GM21528 (cell line): Measurements from ENCODE around the gene CLNK.

ENCODE experiments used
- ATAC-seq: cut with Tn5 transposase; IDR thresholded peaks from one replicate; pipeline ENCODE4 v1.9.1; 2021; ENCODE audit warnings: mild to moderate bottlenecking, moderate library complexity; ENCODE audit not compliant: unreplicated experiment, low FRiP score

Gene CLNK

GRCh38 chr4:10684631-10685030 is at the start of gene CLNK:
TSS of gene CLNK (minus strand) at chr4:10684768. CDS start at chr4:10667869, 16,899 bp downstream.
- ATAC-seq: peak; percentile 87

GRCh38 chr4:10733481-10734062 is 49.0 kb upstream of the CLNK start:
- ATAC-seq: no peak

GRCh38 chr4:10732914-10733415 is 48.4 kb upstream of the CLNK start:
- ATAC-seq: no peak

GRCh38 chr4:10732235-10732913 is 47.8 kb upstream of the CLNK start:
- no peak for ATAC-seq

GRCh38 chr4:10731690-10732089 is 47.1 kb upstream of the CLNK start:
- peak; percentile 26 for ATAC-seq

GRCh38 chr4:10731162-10731561 is 46.6 kb upstream of the CLNK start:
- no peak for ATAC-seq

GRCh38 chr4:10730590-10730989 is 46.0 kb upstream of the CLNK start:
- ATAC-seq: peak; percentile 58

- ATAC-seq: peak; percentile 51
Measured at GRCh38 chr4:10730019-10730418, 45.5 kb upstream of the CLNK start.

GRCh38 chr4:10729366-10729765 is 44.8 kb upstream of the CLNK start:
- ATAC-seq: no peak

GRCh38 chr4:10728016-10728415 is 43.4 kb upstream of the CLNK start:
- ATAC-seq: no peak

GRCh38 chr4:10727140-10727880 is 42.7 kb upstream of the CLNK start:
- ATAC-seq: no peak

- peak; percentile 93 for ATAC-seq
Measured at GRCh38 chr4:10722957-10723356, 38.4 kb upstream of the CLNK start.

GRCh38 chr4:10721616-10722015 is 37.0 kb upstream of the CLNK start:
- ATAC-seq: no peak

GRCh38 chr4:10716163-10716562 is 31.6 kb upstream of the CLNK start:
- no peak for ATAC-seq

- no peak for ATAC-seq
Measured at GRCh38 chr4:10715696-10716095, 31.1 kb upstream of the CLNK start.

- ATAC-seq: no peak
Measured at GRCh38 chr4:10715135-10715534, 30.6 kb upstream of the CLNK start.

GRCh38 chr4:10713591-10713990 is 29.0 kb upstream of the CLNK start:
- ATAC-seq: no peak

GRCh38 chr4:10706236-10706635 is 21.7 kb upstream of the CLNK start:
- no peak for ATAC-seq

- ATAC-seq: no peak
Measured at GRCh38 chr4:10704430-10704810, 19.9 kb upstream of the CLNK start.

- ATAC-seq: no peak
Measured at GRCh38 chr4:10703766-10704429, 19.3 kb upstream of the CLNK start.

GRCh38 chr4:10703156-10703555 is 18.6 kb upstream of the CLNK start:
- no peak for ATAC-seq
